Transverse colon (tissue), 4 donors: ENCODE data around the gene SESN1. TPM values are rescaled to one million over a fixed set of nuclear protein-coding genes. Genes with fewer than 3 reads are reported as not detected.

ENCODE experiments used
- DNase-seq: peaks from one replicate; pipeline ENCODE4 v3.0.0-alpha.2; 2019
- H3K27ac ChIP-seq, 4 donors: fragments of 200-600 bp; sonication (generic); 2 replicates each; pipeline ENCODE4 v1.5.1; 2016 to 2018; ENCODE audit warnings: inconsistent platforms in 4 of 4
- H3K27me3 ChIP-seq: fragments of 200-600 bp; sonication (generic); 2 replicates; pipeline ENCODE4 v1.5.1; 2017; ENCODE audit warnings: inconsistent platforms
- H3K36me3 ChIP-seq, 4 donors: fragments of 200-600 bp; sonication (generic); 2 replicates each; pipeline ENCODE4 v1.5.1; 2017 to 2019; ENCODE audit warnings: inconsistent platforms in 4 of 4
- H3K4me1 ChIP-seq, 4 donors: fragments of 200-600 bp; sonication (generic); 2 replicates each; pipeline ENCODE4 v1.5.1; 2017 to 2020; ENCODE audit warnings: inconsistent platforms in 4 of 4
- H3K4me3 ChIP-seq, 4 donors: fragments of 200-600 bp; sonication (generic); 1 replicate in 1 of 4; 2 replicates in 3 of 4; pipeline versions ENCODE4 v1.5.1 to v1.6.1; 2017 to 2019; ENCODE audit warnings: inconsistent platforms in 4 of 4
- H3K9me3 ChIP-seq, 2 donors: fragments of 200-600 bp; sonication (generic); 2 replicates each; pipeline ENCODE4 v1.5.1; 2017 to 2019; ENCODE audit warnings: inconsistent platforms in 2 of 2
- EP300 ChIP-seq: sonication (generic); formaldehyde crosslinking; IDR thresholded peaks from one replicate; pipeline ENCODE4 v1.6.1; 2017; ENCODE audit warnings: antibody characterized with exemption, low read depth
- POLR2A ChIP-seq: fragments of 450-650 bp; IDR thresholded peaks from one replicate; pipeline ENCODE4 v1.6.1; 2016; ENCODE audit warnings: antibody characterized with exemption, mild to moderate bottlenecking, moderate library complexity
- POLR2AphosphoS5 ChIP-seq, 3 donors: sonication (generic); formaldehyde crosslinking; IDR thresholded peaks; one replicate each; pipeline ENCODE4 v1.6.1; 2016; ENCODE audit warnings: antibody characterized with exemption in 3 of 3
- WGBS, 2 donors: methylation state at CpG; one replicate each; pipeline ENCODE4 v1.1.5; 2018; ENCODE audit warnings: low coverage in 1 of 2; 5-methylcytosine and 5-hydroxymethylcytosine counted together
- in situ Hi-C, 4 donors: fragments of 200-750 bp; cut with MboI; loops; one replicate each; pipeline versions ENCODE4 v1.15.0 to v1.15.1; 2017; ENCODE audit warnings: low sequenced_read_pairs in 3 of 4, low pct_ligation_motif_present in 1 of 4, low pct_unique_long_range_greater_than_20kb in 1 of 4
- intact Hi-C: fragments of 100-400 bp; cut with DNase I; formaldehyde crosslinking; loops from one replicate; pipeline ENCODE4 v1.15.1; 2023; ENCODE audit warnings: low total_unique reads
- total RNA-seq, 4 donors: library from RNA; depleted of rRNA; stranded (reverse); fragments of >200 nt; gene quantifications; one replicate each; pipeline ENCODE4 v1.1.0, GENCODE V29; 2016
- TF ChIP-seq, protein P1 (sequence below), 5 experiments: fragments of 200-600 bp in 3 of 5; fragments of 450-650 bp in 2 of 5; sonication (generic) in 3 of 5; IDR thresholded peaks; 1 replicate in 2 of 5; 2 replicates in 3 of 5; pipeline ENCODE4 v1.5.1; 2016 to 2017; ENCODE audit warnings: antibody characterized with exemption in 5 of 5, inconsistent platforms in 3 of 5, mild to moderate bottlenecking in 2 of 5, moderate library complexity in 1 of 5

Gene SESN1
- total RNA-seq, 4 donors from 2014 or later = 43.1 to 73.4 (median 48.7) TPM

DNA sequence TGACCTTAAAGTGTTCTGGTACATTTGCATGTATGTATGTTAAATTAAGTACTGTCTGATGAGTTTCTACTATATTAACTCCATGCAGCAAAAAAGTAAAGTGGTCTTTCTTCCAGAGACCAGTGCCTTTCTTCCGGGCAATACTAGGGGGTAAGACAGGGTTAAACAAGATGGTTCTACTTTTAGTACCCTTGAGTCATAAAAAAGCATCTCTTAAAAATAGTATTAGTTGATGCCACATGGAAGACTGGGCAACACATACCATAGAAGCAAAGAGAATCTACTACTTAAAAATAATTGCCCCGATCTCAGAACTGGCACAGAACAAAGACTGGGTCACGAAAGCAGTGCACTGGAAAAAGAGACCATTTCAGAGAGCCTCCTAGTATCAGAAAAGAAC, 66.2 kb downstream of the SESN1 start:
- Histone ChIP-seq H3K27me3 (no peaks in the 10 kb centered on the region), H3K36me3 (no peaks in the 10 kb centered on the region), H3K4me3 (no peak overlapping the region), H3K27ac (no peak overlapping the region), H3K4me1 (peaks cover 0 to 4% (median 0%) of the 10 kb centered on the region in 4 donors), H3K9me3 (no peaks in the 10 kb centered on the region)
- no peak for DNase-seq
- in situ Hi-C loops (no loop called here), intact Hi-C loops (no loop called here)
- 86 to 96% methylated on average over 3 of the region's 3 CpGs for WGBS, 2 donors
- TF ChIP-seq EP300 (no peak), POLR2AphosphoS5 (IDR thresholded peaks at IDR 0.05) (no peak)
- TF ChIP-seq, protein P1, sequence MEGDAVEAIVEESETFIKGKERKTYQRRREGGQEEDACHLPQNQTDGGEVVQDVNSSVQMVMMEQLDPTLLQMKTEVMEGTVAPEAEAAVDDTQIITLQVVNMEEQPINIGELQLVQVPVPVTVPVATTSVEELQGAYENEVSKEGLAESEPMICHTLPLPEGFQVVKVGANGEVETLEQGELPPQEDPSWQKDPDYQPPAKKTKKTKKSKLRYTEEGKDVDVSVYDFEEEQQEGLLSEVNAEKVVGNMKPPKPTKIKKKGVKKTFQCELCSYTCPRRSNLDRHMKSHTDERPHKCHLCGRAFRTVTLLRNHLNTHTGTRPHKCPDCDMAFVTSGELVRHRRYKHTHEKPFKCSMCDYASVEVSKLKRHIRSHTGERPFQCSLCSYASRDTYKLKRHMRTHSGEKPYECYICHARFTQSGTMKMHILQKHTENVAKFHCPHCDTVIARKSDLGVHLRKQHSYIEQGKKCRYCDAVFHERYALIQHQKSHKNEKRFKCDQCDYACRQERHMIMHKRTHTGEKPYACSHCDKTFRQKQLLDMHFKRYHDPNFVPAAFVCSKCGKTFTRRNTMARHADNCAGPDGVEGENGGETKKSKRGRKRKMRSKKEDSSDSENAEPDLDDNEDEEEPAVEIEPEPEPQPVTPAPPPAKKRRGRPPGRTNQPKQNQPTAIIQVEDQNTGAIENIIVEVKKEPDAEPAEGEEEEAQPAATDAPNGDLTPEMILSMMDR (IDR thresholded peaks at IDR 0.05) = no peak

DNA sequence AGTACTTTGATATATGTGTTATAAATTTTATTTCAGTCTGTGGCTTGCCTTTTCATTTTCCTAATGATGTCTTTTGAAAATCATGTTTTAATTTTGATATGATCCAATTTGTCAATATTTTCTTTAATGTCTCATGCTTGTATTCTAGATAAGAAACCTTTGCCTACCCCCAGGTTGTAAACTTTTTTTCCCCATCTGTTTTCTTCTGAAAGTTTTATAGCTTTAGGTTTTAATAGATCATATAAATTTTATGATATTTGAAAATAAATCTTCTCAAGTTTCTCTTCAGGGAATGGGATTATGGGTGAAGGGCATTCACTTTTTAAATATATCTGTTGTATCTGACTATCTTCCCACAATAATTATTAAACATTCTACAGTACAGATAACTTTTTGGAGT, 66.7 kb downstream of the SESN1 start:
- in situ Hi-C loops = no loop called here
- H3K4me3 ChIP-seq = no peak overlapping the region

DNA sequence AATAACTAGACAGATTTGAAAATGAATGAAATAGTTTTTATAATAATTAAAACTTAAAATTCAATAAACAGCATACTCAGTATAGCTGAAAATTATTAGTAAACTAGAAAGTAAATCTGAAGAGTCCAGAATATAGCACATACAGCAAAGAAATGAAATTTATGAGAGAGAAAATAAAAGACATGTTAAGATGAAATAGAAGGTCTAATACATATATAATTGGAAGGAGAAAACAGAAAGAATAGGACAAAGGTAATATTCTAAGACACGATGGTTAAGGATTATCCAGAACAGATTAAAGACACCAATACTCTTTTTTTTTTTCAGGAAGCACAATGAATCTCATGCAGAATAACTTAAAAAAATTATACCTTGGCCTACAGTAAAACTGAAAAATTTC, 69.0 kb downstream of the SESN1 start:
- H3K27ac ChIP-seq = no peak overlapping the region
- H3K4me1 ChIP-seq = peaks cover 0 to 6% (median 0%) of the 10 kb centered on the region in 4 donors
- in situ Hi-C loops = no loop called here
- TF ChIP-seq EP300 (no peak), POLR2AphosphoS5 (IDR thresholded peaks at IDR 0.05) (no peak), POLR2A (no peak)
- TF ChIP-seq, protein P1 (IDR thresholded peaks at IDR 0.05) = no peak
- no peak overlapping the region for H3K4me3 ChIP-seq
- no peak for DNase-seq
- no peaks in the 10 kb centered on the region for H3K9me3 ChIP-seq
- 92 to 98% methylated on average over 1 of the region's 1 CpG for WGBS, 2 donors
- intact Hi-C loops = no loop called here
- no peaks in the 10 kb centered on the region for H3K27me3 ChIP-seq
- H3K36me3 ChIP-seq = no peaks in the 10 kb centered on the region

More for the DNA sequence above, 66.7 kb downstream of the SESN1 start:
- Histone ChIP-seq H3K9me3 (no peaks in the 10 kb centered on the region), H3K4me1 (peaks cover 0 to 6% (median 0%) of the 10 kb centered on the region in 4 donors), H3K27ac (no peak overlapping the region), H3K27me3 (no peaks in the 10 kb centered on the region), H3K36me3 (no peaks in the 10 kb centered on the region)
- intact Hi-C loops = no loop called here
- no peak for TF ChIP-seq POLR2AphosphoS5 (IDR thresholded peaks at IDR 0.05)
- no peak for DNase-seq

DNA sequence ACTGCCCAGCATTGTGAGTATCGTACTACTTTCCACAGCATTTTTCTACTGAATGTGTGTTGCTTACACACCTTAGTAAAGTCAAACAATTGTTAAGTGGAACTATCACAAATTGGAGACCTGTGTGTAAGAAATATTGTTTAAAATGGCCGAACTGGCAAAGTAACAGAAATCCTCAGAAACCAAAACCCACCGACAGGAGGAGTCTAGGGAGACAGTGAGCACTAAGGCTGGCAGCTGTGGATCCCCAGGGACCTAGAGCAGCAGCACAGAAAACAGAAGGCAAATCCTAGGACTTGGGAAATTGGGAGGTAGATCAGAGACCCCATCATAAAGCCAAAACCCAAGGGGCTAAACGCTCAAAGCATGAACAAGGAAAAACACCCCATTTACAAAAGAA, 69.9 kb downstream of the SESN1 start:
- TF ChIP-seq, protein P1 (IDR thresholded peaks at IDR 0.05) = no peak
- TF ChIP-seq POLR2AphosphoS5 (IDR thresholded peaks at IDR 0.05) (no peak), POLR2A (no peak), EP300 (no peak)
- Histone ChIP-seq H3K36me3 (no peaks in the 10 kb centered on the region), H3K4me3 (no peak overlapping the region), H3K9me3 (no peaks in the 10 kb centered on the region), H3K4me1 (peaks cover 0 to 8% (median 0%) of the 10 kb centered on the region in 4 donors), H3K27ac (no peak overlapping the region), H3K27me3 (no peaks in the 10 kb centered on the region)
- DNase-seq = no peak
- in situ Hi-C loops (no loop called here), intact Hi-C loops (no loop called here)
- WGBS, 2 donors = 87 to 97% methylated on average over 4 of the region's 4 CpGs

DNA sequence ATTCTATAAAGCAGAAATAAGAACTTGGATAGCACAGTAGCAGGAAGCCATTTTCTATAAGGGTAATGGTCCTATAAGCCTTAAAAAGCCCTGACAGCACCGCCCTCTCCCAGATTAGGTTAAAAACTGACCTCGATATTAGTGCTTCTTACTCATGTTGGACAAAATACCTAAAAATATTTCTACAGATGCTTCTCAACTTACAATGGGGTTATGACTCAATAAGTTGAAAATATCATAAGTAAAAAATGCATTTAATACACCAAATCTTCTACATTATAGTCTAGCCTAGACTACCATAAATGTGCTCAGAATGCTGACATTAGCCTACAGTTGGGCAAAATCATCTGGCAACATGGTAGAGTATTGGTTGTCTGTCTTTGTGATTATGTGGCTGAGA, 70.3 kb downstream of the SESN1 start:
- Histone ChIP-seq H3K27me3 (no peaks in the 10 kb centered on the region), H3K36me3 (no peaks in the 10 kb centered on the region), H3K27ac (no peak overlapping the region), H3K4me1 (peaks cover 0 to 9% (median 0%) of the 10 kb centered on the region in 4 donors), H3K9me3 (no peaks in the 10 kb centered on the region), H3K4me3 (no peak overlapping the region)
- 93 to 98% methylated on average over 2 of the region's 2 CpGs for WGBS, 2 donors
- in situ Hi-C loops = no loop called here
- TF ChIP-seq POLR2AphosphoS5 (IDR thresholded peaks at IDR 0.05) (no peak), POLR2A (no peak), EP300 (no peak)
- TF ChIP-seq, protein P1 (IDR thresholded peaks at IDR 0.05) = no peak
- no peak for DNase-seq
- intact Hi-C loops = no loop called here
